HL-60 (cell line): ENCODE data around the gene TAF3.

ENCODE experiments used
- POLR2AphosphoS5 ChIP-seq: IDR thresholded peaks from 2 replicates; pipeline ENCODE4 v1.6.1; 2012; ENCODE audit warnings: low read depth
- REST ChIP-seq: IDR thresholded peaks from 2 replicates; pipeline ENCODE4 v1.6.1; 2012; ENCODE audit warnings: low read depth; ENCODE audit not compliant: insufficient replicate concordance
- TF ChIP-seq, protein P1 (sequence below): IDR thresholded peaks from one replicate; pipeline ENCODE4 v1.5.1; 2011; ENCODE audit warnings: low read length, control low read depth, inconsistent platforms; ENCODE audit not compliant: insufficient read depth

DNA sequence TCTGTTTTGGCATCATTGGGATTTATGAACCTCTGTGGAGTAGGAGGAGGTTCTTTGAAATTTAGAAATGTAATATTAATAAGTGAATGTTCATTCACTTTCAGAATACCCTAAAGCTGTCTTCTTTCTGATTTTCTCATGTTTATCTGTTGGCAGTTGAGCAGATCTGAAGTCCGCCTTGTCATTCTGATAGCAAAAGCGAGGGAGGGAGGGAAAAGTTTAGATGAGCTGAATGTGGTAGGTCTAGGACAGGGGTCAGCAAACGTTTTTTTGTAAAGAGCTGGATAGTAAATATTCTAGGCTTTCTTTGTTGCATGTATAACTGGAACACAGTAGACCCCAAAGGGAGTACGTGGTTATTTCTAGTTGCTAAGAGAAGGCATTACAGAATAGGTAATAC lies 141.8 kb downstream of the TAF3 start:
- TF ChIP-seq, protein P1, sequence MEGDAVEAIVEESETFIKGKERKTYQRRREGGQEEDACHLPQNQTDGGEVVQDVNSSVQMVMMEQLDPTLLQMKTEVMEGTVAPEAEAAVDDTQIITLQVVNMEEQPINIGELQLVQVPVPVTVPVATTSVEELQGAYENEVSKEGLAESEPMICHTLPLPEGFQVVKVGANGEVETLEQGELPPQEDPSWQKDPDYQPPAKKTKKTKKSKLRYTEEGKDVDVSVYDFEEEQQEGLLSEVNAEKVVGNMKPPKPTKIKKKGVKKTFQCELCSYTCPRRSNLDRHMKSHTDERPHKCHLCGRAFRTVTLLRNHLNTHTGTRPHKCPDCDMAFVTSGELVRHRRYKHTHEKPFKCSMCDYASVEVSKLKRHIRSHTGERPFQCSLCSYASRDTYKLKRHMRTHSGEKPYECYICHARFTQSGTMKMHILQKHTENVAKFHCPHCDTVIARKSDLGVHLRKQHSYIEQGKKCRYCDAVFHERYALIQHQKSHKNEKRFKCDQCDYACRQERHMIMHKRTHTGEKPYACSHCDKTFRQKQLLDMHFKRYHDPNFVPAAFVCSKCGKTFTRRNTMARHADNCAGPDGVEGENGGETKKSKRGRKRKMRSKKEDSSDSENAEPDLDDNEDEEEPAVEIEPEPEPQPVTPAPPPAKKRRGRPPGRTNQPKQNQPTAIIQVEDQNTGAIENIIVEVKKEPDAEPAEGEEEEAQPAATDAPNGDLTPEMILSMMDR, result no peak
- TF ChIP-seq REST, result no peak
- TF ChIP-seq POLR2AphosphoS5, result no peak
